OCI-LY3 (cell line): ENCODE results near the gene ATP2A3.

Experiments
- EZH2phosphoT487 ChIP-seq: fragments of 200-600 bp; shearing (Covaris generic); IDR thresholded peaks from 2 replicates; pipeline ENCODE4 v1.6.1; 2018; ENCODE audit warnings: antibody characterized with exemption, mixed run types, low read depth
- TF ChIP-seq, protein P1 (sequence below): fragments of 200-600, 300-600 bp; sonication (generic); IDR thresholded peaks from 2 replicates; pipeline ENCODE4 v1.5.1; 2014; ENCODE audit warnings: antibody characterized with exemption, low read length, low read depth

DNA sequence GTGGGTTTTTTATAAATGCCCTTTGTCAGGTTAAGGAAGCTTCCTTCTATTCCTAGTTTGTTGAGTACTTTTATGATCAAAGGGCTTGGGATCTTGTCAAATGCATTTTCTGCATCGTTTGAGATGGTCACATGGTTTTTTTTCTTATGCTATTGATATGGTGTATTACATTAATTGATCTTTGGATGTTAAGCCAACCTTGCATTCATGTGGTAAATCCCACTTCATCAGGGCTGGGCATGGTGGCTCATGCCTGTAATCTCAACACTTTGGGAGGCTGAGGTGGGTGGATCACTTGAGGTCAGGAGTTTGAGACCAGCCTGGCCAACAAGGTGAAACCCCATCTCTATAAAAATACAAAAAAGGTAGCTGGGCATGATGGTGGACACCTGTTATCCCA lies 30.8 kb upstream of the ATP2A3 start:
- TF ChIP-seq, protein P1, sequence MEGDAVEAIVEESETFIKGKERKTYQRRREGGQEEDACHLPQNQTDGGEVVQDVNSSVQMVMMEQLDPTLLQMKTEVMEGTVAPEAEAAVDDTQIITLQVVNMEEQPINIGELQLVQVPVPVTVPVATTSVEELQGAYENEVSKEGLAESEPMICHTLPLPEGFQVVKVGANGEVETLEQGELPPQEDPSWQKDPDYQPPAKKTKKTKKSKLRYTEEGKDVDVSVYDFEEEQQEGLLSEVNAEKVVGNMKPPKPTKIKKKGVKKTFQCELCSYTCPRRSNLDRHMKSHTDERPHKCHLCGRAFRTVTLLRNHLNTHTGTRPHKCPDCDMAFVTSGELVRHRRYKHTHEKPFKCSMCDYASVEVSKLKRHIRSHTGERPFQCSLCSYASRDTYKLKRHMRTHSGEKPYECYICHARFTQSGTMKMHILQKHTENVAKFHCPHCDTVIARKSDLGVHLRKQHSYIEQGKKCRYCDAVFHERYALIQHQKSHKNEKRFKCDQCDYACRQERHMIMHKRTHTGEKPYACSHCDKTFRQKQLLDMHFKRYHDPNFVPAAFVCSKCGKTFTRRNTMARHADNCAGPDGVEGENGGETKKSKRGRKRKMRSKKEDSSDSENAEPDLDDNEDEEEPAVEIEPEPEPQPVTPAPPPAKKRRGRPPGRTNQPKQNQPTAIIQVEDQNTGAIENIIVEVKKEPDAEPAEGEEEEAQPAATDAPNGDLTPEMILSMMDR: no peak
- no peak for TF ChIP-seq EZH2phosphoT487
